HUDEP-2 (cell line): Measurements from ENCODE around the gene NEMP2.

Experiments used
- DNase-seq, 76 experiments: peaks; one replicate each; lab custom pipeline; 2025; ENCODE audit not compliant: unreplicated experiment in 76 of 76; lab: John Stamatoyannopoulos, UW

The NEMP2 gene

GRCh38 chr2:190462611-190463010 lies 71.9 kb downstream of the NEMP2 start:
- DNase-seq = peak in 34 of 76 experiments; percentile 4 to 60 (median 20)

- DNase-seq = no peak
Measured at GRCh38 chr2:190462181-190462580, 72.3 kb downstream of the NEMP2 start.

GRCh38 chr2:190460487-190460886 lies 74.0 kb downstream of the NEMP2 start:
- no peak for DNase-seq

- peak in 66 of 76 experiments; percentile 7 to 82 (median 50) for DNase-seq
Measured at GRCh38 chr2:190459881-190460280, 74.6 kb downstream of the NEMP2 start.

- no peak for DNase-seq
Measured at GRCh38 chr2:190458352-190459107, 76.0 kb downstream of the NEMP2 start.

GRCh38 chr2:190457256-190457655 lies 77.3 kb downstream of the NEMP2 start:
- DNase-seq = no peak

- DNase-seq = no peak
Measured at GRCh38 chr2:190456833-190457232, 77.7 kb downstream of the NEMP2 start.

GRCh38 chr2:190455358-190456095 lies 79.0 kb downstream of the NEMP2 start:
- DNase-seq = no peak

GRCh38 chr2:190454795-190455194 lies 79.7 kb downstream of the NEMP2 start:
- no peak for DNase-seq
